Measurements from ENCODE around the gene ATE1. TPM values are rescaled to one million over a fixed set of nuclear protein-coding genes. Genes with fewer than 3 reads are reported as not detected.

The ATE1 gene
- total RNA-seq, 1 donor from 2014 or later, result 21.9 TPM

- Histone ChIP-seq H3K4me3 (no peak overlapping the region), H3K27me3 (no peaks in the 10 kb centered on the region), H3K4me1 (no peaks in the 10 kb centered on the region), H3K9me3 (no peaks in the 10 kb centered on the region), H3K36me3 (peaks cover 0 to 4% of the 10 kb centered on the region in 2 donors), H3K27ac (no peak overlapping the region)
- no peak for TF ChIP-seq POLR2AphosphoS5 (IDR thresholded peaks at IDR 0.05; ENCODE audit: insufficient read depth in 1 of 2, low read depth in 1 of 2)
- no peak for TF ChIP-seq CTCF (IDR thresholded peaks at IDR 0.05)
- no peak for TF ChIP-seq POLR2A (IDR thresholded peaks at IDR 0.05)
- intact Hi-C loops (cut with DNase I), result no loop called here
- DNase-seq (ENCODE audit: extremely low spot score in 2 of 2), result no peak
Observed at GRCh38 chr10:121822180-121822579, 105.7 kb downstream of the ATE1 start.

- Histone ChIP-seq H3K36me3 (no peaks in the 10 kb centered on the region), H3K4me1 (no peaks in the 10 kb centered on the region), H3K27me3 (no peaks in the 10 kb centered on the region), H3K27ac (no peak overlapping the region), H3K9me3 (no peaks in the 10 kb centered on the region), H3K4me3 (no peak overlapping the region)
- intact Hi-C loops (cut with DNase I), result no loop called here
- TF ChIP-seq POLR2A (IDR thresholded peaks at IDR 0.05), result no peak
- TF ChIP-seq CTCF (IDR thresholded peaks at IDR 0.05), result no peak
- no peak for TF ChIP-seq POLR2AphosphoS5 (IDR thresholded peaks at IDR 0.05; ENCODE audit: insufficient read depth in 1 of 2, low read depth in 1 of 2)
- no peak for DNase-seq (ENCODE audit: extremely low spot score in 2 of 2)
Observed at GRCh38 chr10:121819049-121819448, 108.8 kb downstream of the ATE1 start.

- H3K9me3 ChIP-seq, result no peaks in the 10 kb centered on the region
- H3K4me1 ChIP-seq, result no peaks in the 10 kb centered on the region
- no peaks in the 10 kb centered on the region for H3K27me3 ChIP-seq
- DNase-seq (ENCODE audit: extremely low spot score in 2 of 2), result no peak
- no peak for TF ChIP-seq CTCF (IDR thresholded peaks at IDR 0.05)
- no peak for TF ChIP-seq POLR2A (IDR thresholded peaks at IDR 0.05)
- no peak for TF ChIP-seq POLR2AphosphoS5 (IDR thresholded peaks at IDR 0.05; ENCODE audit: insufficient read depth in 1 of 2, low read depth in 1 of 2)
- no peak overlapping the region for H3K27ac ChIP-seq
- H3K36me3 ChIP-seq, result no peaks in the 10 kb centered on the region
- intact Hi-C loops (cut with DNase I), result no loop called here
- H3K4me3 ChIP-seq, result no peak overlapping the region
Observed at GRCh38 chr10:121818599-121818998, 109.2 kb downstream of the ATE1 start.

- no peak overlapping the region for H3K4me3 ChIP-seq
- no peaks in the 10 kb centered on the region for H3K27me3 ChIP-seq
- H3K36me3 ChIP-seq, result no peaks in the 10 kb centered on the region
- no peak for DNase-seq (ENCODE audit: extremely low spot score in 2 of 2)
- no peak overlapping the region for H3K27ac ChIP-seq
- H3K9me3 ChIP-seq, result no peaks in the 10 kb centered on the region
- TF ChIP-seq POLR2A (IDR thresholded peaks at IDR 0.05) (no peak), POLR2AphosphoS5 (IDR thresholded peaks at IDR 0.05; ENCODE audit: insufficient read depth in 1 of 2, low read depth in 1 of 2) (no peak), CTCF (IDR thresholded peaks at IDR 0.05) (no peak)
- no peaks in the 10 kb centered on the region for H3K4me1 ChIP-seq
- intact Hi-C loops (cut with DNase I), result no loop called here
Observed at GRCh38 chr10:121816197-121816596, 111.6 kb downstream of the ATE1 start.

GRCh38 chr10:121813857-121814256 is 114.0 kb downstream of the ATE1 start:
- no peak overlapping the region for H3K4me3 ChIP-seq
- no peak overlapping the region for H3K27ac ChIP-seq
- H3K36me3 ChIP-seq, result no peaks in the 10 kb centered on the region
- intact Hi-C loops (cut with DNase I), result no loop called here
- H3K4me1 ChIP-seq, result no peaks in the 10 kb centered on the region
- H3K9me3 ChIP-seq, result no peaks in the 10 kb centered on the region
- H3K27me3 ChIP-seq, result no peaks in the 10 kb centered on the region
- no peak for DNase-seq (ENCODE audit: extremely low spot score in 2 of 2)
- TF ChIP-seq POLR2A (IDR thresholded peaks at IDR 0.05) (no peak), CTCF (IDR thresholded peaks at IDR 0.05) (no peak), POLR2AphosphoS5 (IDR thresholded peaks at IDR 0.05; ENCODE audit: insufficient read depth in 1 of 2, low read depth in 1 of 2) (no peak)

Measured in vagina (tissue), 2 donors.